Activated effector memory CD4-positive, alpha-beta T cell treated with Interleukin-2 at 50 U/mL for 16 hours (primary cell): ENCODE measurements around the gene DNAJA3.
"Not testable (repeated sequence)": the region's sequence is repeated elsewhere in the genome, so short reads cannot be mapped to it uniquely, and the experiment has no call there.

Experiments used
- DNase-seq: peaks from one replicate; pipeline ENCODE4 v3.0.0-alpha.2; 2020

DNAJA3 gene

GRCh38 chr16:4387781-4388180 lies 37.9 kb upstream of the DNAJA3 start:
- DNase-seq = no peak

GRCh38 chr16:4388271-4389021 lies 37.2 kb upstream of the DNAJA3 start:
- no peak for DNase-seq

- no peak for DNase-seq
Measured at GRCh38 chr16:4389051-4389955, 36.4 kb upstream of the DNAJA3 start.

GRCh38 chr16:4390266-4391260 lies 35.1 kb upstream of the DNAJA3 start:
- no peak for DNase-seq

GRCh38 chr16:4391631-4392381 lies 33.9 kb upstream of the DNAJA3 start:
- DNase-seq = no peak

GRCh38 chr16:4392382-4393239 lies 33.1 kb upstream of the DNAJA3 start:
- DNase-seq = no peak

GRCh38 chr16:4393240-4393600 lies 32.4 kb upstream of the DNAJA3 start:
- DNase-seq = no peak

- not testable (repeated sequence) for DNase-seq
Measured at GRCh38 chr16:4393850-4394249, 31.8 kb upstream of the DNAJA3 start.

GRCh38 chr16:4395055-4395726 lies 30.5 kb upstream of the DNAJA3 start:
- DNase-seq = no peak

GRCh38 chr16:4399001-4399730 lies 26.5 kb upstream of the DNAJA3 start:
- no peak for DNase-seq

GRCh38 chr16:4401094-4401501 lies 24.6 kb upstream of the DNAJA3 start:
- no peak for DNase-seq

GRCh38 chr16:4401510-4401909 lies 24.2 kb upstream of the DNAJA3 start:
- DNase-seq = no peak

GRCh38 chr16:4402439-4403132 lies 23.1 kb upstream of the DNAJA3 start:
- DNase-seq = peak; percentile 39

- DNase-seq = no peak
Measured at GRCh38 chr16:4403133-4403949, 22.3 kb upstream of the DNAJA3 start.

- DNase-seq = no peak
Measured at GRCh38 chr16:4404247-4404966, 21.3 kb upstream of the DNAJA3 start.

- no peak for DNase-seq
Measured at GRCh38 chr16:4404967-4405696, 20.5 kb upstream of the DNAJA3 start.
